Activated B cell treated with CpG ODN at 0.5 μM for 24 hours (primary cell): ENCODE results near the gene EIF4E1B. TPM values are rescaled to one million over a fixed set of nuclear protein-coding genes. Genes with fewer than 3 reads are reported as not detected.

Experiments used
- ATAC-seq: fragments of 200-7000 bp; cut with Tn5 transposase; one replicate; pipeline ENCODE4 v1.10.0; 2021; ENCODE audit warnings: low read depth, mild to moderate bottlenecking, moderate library complexity
- CTCF ChIA-PET: fragments of 350-600 bp; sonication (Branson Sonifier 250); formaldehyde crosslinking; loops from one replicate; lab custom pipeline; 2021; ENCODE audit warnings: antibody characterized with exemption; lab: Charles Lee
- POLR2A ChIA-PET: fragments of 350-600 bp; sonication (Branson Sonifier 250); formaldehyde crosslinking; loops from one replicate; lab custom pipeline; 2021; ENCODE audit warnings: antibody characterized with exemption; lab: Charles Lee
- DNase-seq: peaks from one replicate; pipeline ENCODE4 v3.0.0; 2022
- H3K27ac Mint-ChIP-seq: one replicate; pipeline ENCODE4 v1.8.0; 2020; ENCODE audit warnings: mixed read lengths
- H3K27me3 Mint-ChIP-seq: one replicate; pipeline ENCODE4 v1.8.0; 2021; ENCODE audit warnings: mixed read lengths
- H3K36me3 Mint-ChIP-seq: one replicate; pipeline ENCODE4 v1.8.0; 2021; ENCODE audit warnings: low read depth, mixed read lengths
- H3K4me1 Mint-ChIP-seq: one replicate; pipeline ENCODE4 v1.8.0; 2021; ENCODE audit warnings: mixed read lengths
- H3K4me3 Mint-ChIP-seq: one replicate; pipeline ENCODE4 v1.8.0; 2020; ENCODE audit warnings: mild to moderate bottlenecking, mixed read lengths
- H3K9me3 Mint-ChIP-seq: one replicate; pipeline ENCODE4 v1.8.0; 2020; ENCODE audit warnings: mixed read lengths
- intact Hi-C: fragments of 100-400 bp; cut with micrococcal nuclease; formaldehyde crosslinking; loops from one replicate; pipeline ENCODE4 v1.15.1; 2024
- total RNA-seq: library from RNA; stranded (reverse); gene quantifications from 2 replicates; pipeline ENCODE4 v1.2.3, GENCODE V29; 2022
- TF ChIP-seq, protein P1 (sequence below): fragments of 200-600 bp; IDR thresholded peaks from one replicate; pipeline ENCODE4 v1.8.0; 2022; ENCODE audit warnings: antibody characterized with exemption, mild to moderate bottlenecking

The EIF4E1B gene
- total RNA-seq, 1 donor from 2014 or later, result not detected

- H3K9me3 Mint-ChIP-seq, result no peaks in the 10 kb centered on the region
- H3K36me3 Mint-ChIP-seq, result peaks cover 1% of the 10 kb centered on the region
- H3K27ac Mint-ChIP-seq, result peak overlapping the region; percentile 77
- ChIA-PET POLR2A (interaction anchor here (1.0 to 2.2 kb wide), 9 partner anchors 12 to 1557 kb away, joined by 3 to 29 read pairs (median 9); partner anchors contain the start of genes EIF4E1B, FAF2, HNRNPAB and KIAA1191), CTCF (interaction anchor here (1.1 to 8.5 kb wide), 3 partner anchors 11 to 230 kb away, joined by 3 to 62 read pairs (median 15); partner anchors contain the start of genes EIF4E1B and SNCB)
- H3K4me1 Mint-ChIP-seq, result peaks cover 52% of the 10 kb centered on the region
- intact Hi-C loops, result loop anchor here (1.0 to 2.0 kb wide), 7 partner anchors 10 to 260 kb away; partner anchors contain the start of genes EIF4E1B, FAF2, GPRIN1 and HIGD2A
- H3K27me3 Mint-ChIP-seq, result no peaks in the 10 kb centered on the region
- TF ChIP-seq, protein P1, sequence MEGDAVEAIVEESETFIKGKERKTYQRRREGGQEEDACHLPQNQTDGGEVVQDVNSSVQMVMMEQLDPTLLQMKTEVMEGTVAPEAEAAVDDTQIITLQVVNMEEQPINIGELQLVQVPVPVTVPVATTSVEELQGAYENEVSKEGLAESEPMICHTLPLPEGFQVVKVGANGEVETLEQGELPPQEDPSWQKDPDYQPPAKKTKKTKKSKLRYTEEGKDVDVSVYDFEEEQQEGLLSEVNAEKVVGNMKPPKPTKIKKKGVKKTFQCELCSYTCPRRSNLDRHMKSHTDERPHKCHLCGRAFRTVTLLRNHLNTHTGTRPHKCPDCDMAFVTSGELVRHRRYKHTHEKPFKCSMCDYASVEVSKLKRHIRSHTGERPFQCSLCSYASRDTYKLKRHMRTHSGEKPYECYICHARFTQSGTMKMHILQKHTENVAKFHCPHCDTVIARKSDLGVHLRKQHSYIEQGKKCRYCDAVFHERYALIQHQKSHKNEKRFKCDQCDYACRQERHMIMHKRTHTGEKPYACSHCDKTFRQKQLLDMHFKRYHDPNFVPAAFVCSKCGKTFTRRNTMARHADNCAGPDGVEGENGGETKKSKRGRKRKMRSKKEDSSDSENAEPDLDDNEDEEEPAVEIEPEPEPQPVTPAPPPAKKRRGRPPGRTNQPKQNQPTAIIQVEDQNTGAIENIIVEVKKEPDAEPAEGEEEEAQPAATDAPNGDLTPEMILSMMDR, result no peak
- no peak for DNase-seq
- peak overlapping the region; percentile 83 for H3K4me3 Mint-ChIP-seq
- ATAC-seq, result no peak
These were observed 17.5 kb downstream of the EIF4E1B start for GRCh38 chr5:176647843-176648473.

- DNase-seq (no peak), ATAC-seq (no peak)
- Mint-ChIP-seq H3K4me1 (peaks cover 59% of the 10 kb centered on the region), H3K27me3 (no peaks in the 10 kb centered on the region), H3K9me3 (no peaks in the 10 kb centered on the region), H3K27ac (no peak overlapping the region), H3K36me3 (peaks cover 5% of the 10 kb centered on the region), H3K4me3 (peak overlapping the region; percentile 83)
- TF ChIP-seq, protein P1, result no peak
- ChIA-PET POLR2A (no interaction called here), CTCF (interaction anchor here (8.5 kb wide), 1 partner anchor 11 kb away, joined by 62 read pairs; no protein-coding TSS in a partner anchor)
- intact Hi-C loops, result no loop called here
These were observed 18.2 kb downstream of the EIF4E1B start for GRCh38 chr5:176648474-176649194.

GRCh38 chr5:176650354-176650884 lies 19.9 kb downstream of the EIF4E1B start:
- TF ChIP-seq, protein P1, result no peak
- Mint-ChIP-seq H3K4me3 (no peak overlapping the region), H3K27ac (no peak overlapping the region), H3K27me3 (no peaks in the 10 kb centered on the region), H3K9me3 (no peaks in the 10 kb centered on the region), H3K4me1 (peaks cover 64% of the 10 kb centered on the region), H3K36me3 (peaks cover 7% of the 10 kb centered on the region)
- ChIA-PET POLR2A (no interaction called here), CTCF (interaction anchor here (8.5 kb wide), 1 partner anchor 9 kb away, joined by 62 read pairs; no protein-coding TSS in a partner anchor)
- ATAC-seq (no peak), DNase-seq (no peak)
- intact Hi-C loops, result no loop called here

DNA sequence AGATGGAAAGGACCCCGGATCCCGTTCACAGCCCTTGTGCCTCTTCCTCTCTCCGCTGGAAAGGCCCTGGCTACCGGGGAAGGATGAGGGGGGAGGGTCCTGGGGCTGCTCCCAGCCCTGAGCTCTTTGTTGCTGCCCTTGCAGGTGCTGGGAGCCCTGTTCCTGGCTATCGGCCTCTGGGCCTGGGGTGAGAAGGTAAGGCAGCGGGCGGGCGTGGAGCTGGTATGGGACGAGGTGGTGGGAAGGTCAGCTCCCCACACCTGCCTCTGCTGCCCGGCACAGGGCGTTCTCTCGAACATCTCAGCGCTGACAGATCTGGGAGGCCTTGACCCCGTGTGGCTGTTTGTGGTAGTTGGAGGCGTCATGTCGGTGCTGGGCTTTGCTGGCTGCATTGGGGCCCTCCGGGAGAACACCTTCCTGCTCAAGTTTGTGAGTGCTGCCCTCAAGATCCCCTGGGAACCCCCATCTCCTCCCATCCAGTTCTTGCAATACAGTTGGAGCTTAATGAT lies 21.1 kb downstream of the EIF4E1B start:
- Mint-ChIP-seq H3K27ac (no peak overlapping the region), H3K36me3 (peaks cover 11% of the 10 kb centered on the region), H3K9me3 (no peaks in the 10 kb centered on the region), H3K4me1 (peaks cover 57% of the 10 kb centered on the region), H3K27me3 (no peaks in the 10 kb centered on the region), H3K4me3 (no peak overlapping the region)
- CTCF ChIA-PET, result interaction anchor here (8.5 kb wide), 1 partner anchor 8 kb away, joined by 62 read pairs; no protein-coding TSS in a partner anchor
- intact Hi-C loops, result no loop called here
- POLR2A ChIA-PET, result interaction anchor here (0.6 kb wide), 1 partner anchor 1588 kb away, joined by 3 read pairs; no protein-coding TSS in a partner anchor
- DNase-seq (no peak), ATAC-seq (no peak)
- TF ChIP-seq, protein P1, result no peak
